Hepatocyte (in vitro differentiated cells): ENCODE results near the gene KIF17.

ENCODE experiments used
- CTCF ChIP-seq: fragments of 200-600 bp; sonication (generic); IDR thresholded peaks from 2 replicates; pipeline ENCODE4 v1.5.1; 2016; ENCODE audit warnings: antibody characterized with exemption, mild to moderate bottlenecking; ENCODE audit not compliant: poor library complexity
- EZH2 ChIP-seq: fragments of 200-600 bp; sonication (generic); IDR thresholded peaks from 2 replicates; pipeline ENCODE4 v1.6.1; 2016; ENCODE audit warnings: antibody characterized with exemption, mild to moderate bottlenecking, borderline replicate concordance
- EZH2phosphoT487 ChIP-seq: fragments of 200-600 bp; sonication (generic); IDR thresholded peaks from one replicate; pipeline ENCODE4 v1.6.1; 2018; ENCODE audit warnings: antibody characterized with exemption, mild to moderate bottlenecking, low read depth, moderate library complexity; ENCODE audit not compliant: unreplicated experiment, severe bottlenecking

- TF ChIP-seq EZH2 (no peak), CTCF (no peak), EZH2phosphoT487 (no peak)
Observed at GRCh38 chr1:20739225-20739624, 21.4 kb upstream of the KIF17 start.
